Measurements from ENCODE around the gene ARHGAP26.

DNA sequence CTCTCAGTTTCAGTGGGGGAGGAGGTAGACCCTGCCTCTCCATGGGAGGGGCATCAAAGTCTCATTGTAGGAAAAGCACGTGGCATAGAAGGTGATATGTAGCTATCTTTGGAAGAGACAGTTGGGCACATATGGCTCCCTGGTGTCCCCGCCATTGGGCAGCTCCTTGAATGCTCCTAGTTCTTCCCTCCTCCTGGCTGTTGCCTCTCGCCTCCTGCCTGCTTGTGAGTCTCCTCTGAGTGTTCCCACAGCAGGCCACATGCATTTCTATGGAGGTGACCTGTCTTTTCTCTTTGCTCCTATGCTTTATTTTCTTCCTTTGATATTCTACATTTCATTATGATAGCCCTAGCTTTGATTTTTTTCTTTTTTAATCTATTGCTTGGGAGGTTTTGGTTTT lies 138.5 kb downstream of the ARHGAP26 start:
- TF ChIP-seq EZH2 (IDR thresholded peaks at IDR 0.05; ENCODE audit: borderline replicate concordance, low read length) (no peak), CTCF (IDR thresholded peaks at IDR 0.05; ENCODE audit: low read length) (no peak)
